Tongue (tissue), 2 donors: ENCODE measurements around the gene GRM4. TPM values are rescaled to one million over a fixed set of nuclear protein-coding genes. Genes with fewer than 3 reads are reported as not detected.

ENCODE experiments used
- DNase-seq: peaks from one replicate; pipeline ENCODE4 v3.0.0-alpha.2; 2015
- total RNA-seq: library from RNA; depleted of rRNA; stranded (reverse); fragments of >200 nt; gene quantifications from one replicate; pipeline ENCODE4 v1.2.3, GENCODE V29; 2014

GRM4 gene
- total RNA-seq, 1 donor from 2014 or later = 0.51 TPM

- DNase-seq = no peak
These were observed 39.5 kb downstream of the GRM4 start for GRCh38 chr6:34106421-34106820.

- no peak for DNase-seq
These were observed 41.3 kb downstream of the GRM4 start for GRCh38 chr6:34104628-34105027.

- DNase-seq = no peak
These were observed 41.7 kb downstream of the GRM4 start for GRCh38 chr6:34104186-34104585.

- no peak for DNase-seq
These were observed 42.6 kb downstream of the GRM4 start for GRCh38 chr6:34103321-34103720.

- no peak for DNase-seq
These were observed 43.2 kb downstream of the GRM4 start for GRCh38 chr6:34102696-34103095.

- no peak for DNase-seq
These were observed 43.7 kb downstream of the GRM4 start for GRCh38 chr6:34102099-34102656.

GRCh38 chr6:34100788-34101187 is 45.1 kb downstream of the GRM4 start:
- no peak for DNase-seq

GRCh38 chr6:34099878-34100277 is 46.0 kb downstream of the GRM4 start:
- no peak for DNase-seq

GRCh38 chr6:34098045-34098936 is 47.6 kb downstream of the GRM4 start:
- no peak for DNase-seq

- DNase-seq = no peak
These were observed 49.1 kb downstream of the GRM4 start for GRCh38 chr6:34096814-34097213.

GRCh38 chr6:34096193-34096592 is 49.7 kb downstream of the GRM4 start:
- no peak for DNase-seq

- DNase-seq = no peak
These were observed 50.1 kb downstream of the GRM4 start for GRCh38 chr6:34095741-34096140.

GRCh38 chr6:34095136-34095505 is 50.8 kb downstream of the GRM4 start:
- DNase-seq = no peak

GRCh38 chr6:34094474-34095135 is 51.3 kb downstream of the GRM4 start:
- DNase-seq = no peak

- DNase-seq = no peak
These were observed 51.9 kb downstream of the GRM4 start for GRCh38 chr6:34093854-34094430.

GRCh38 chr6:34093206-34093605 is 52.7 kb downstream of the GRM4 start:
- DNase-seq = no peak

GRCh38 chr6:34092631-34093030 is 53.3 kb downstream of the GRM4 start:
- DNase-seq = no peak

GRCh38 chr6:34090935-34091334 is 55.0 kb downstream of the GRM4 start:
- no peak for DNase-seq

GRCh38 chr6:34090529-34090928 is 55.4 kb downstream of the GRM4 start:
- no peak for DNase-seq

- DNase-seq = no peak
These were observed 59.3 kb downstream of the GRM4 start for GRCh38 chr6:34086558-34086957.

- no peak for DNase-seq
These were observed 60.3 kb downstream of the GRM4 start for GRCh38 chr6:34085453-34086170.

GRCh38 chr6:34084591-34085290 is 61.1 kb downstream of the GRM4 start:
- no peak for DNase-seq
